PFSK-1 (cell line): Measurements from ENCODE around the gene GAS7.

ENCODE experiments used
- SIN3A ChIP-seq: IDR thresholded peaks from 2 replicates; pipeline ENCODE4 v1.6.1; 2012; ENCODE audit warnings: mild to moderate bottlenecking, low read length, moderate library complexity, borderline replicate concordance; ENCODE audit not compliant: insufficient read depth
- TAF1 ChIP-seq: IDR thresholded peaks from 2 replicates; pipeline ENCODE4 v1.6.1; 2012; ENCODE audit warnings: low read length, control low read depth, borderline replicate concordance; ENCODE audit not compliant: insufficient read depth

DNA sequence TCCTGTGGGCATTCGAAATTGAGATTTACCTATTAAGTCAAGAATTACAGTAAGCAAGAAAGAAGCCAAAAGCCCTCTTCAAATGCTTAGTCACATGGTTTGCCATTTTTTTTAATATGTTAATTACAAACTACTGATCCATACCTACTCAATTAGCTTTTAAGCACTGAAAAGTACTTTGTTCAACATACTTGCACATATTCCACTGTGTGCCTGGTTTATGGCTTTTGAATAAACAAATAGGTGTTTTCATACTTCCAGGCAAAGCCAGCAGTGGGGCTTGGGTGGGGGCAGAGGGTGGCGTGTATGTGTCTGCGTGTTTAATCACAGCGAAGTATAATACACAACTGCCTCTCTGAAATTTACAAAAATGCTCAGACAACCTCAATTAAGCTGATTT is 51.4 kb downstream of the GAS7 start:
- TF ChIP-seq TAF1 (no peak), SIN3A (no peak)
